MM.1S (cell line): ENCODE results near the gene PA2G4.
A peak's percentile ranks its signal among the peaks of the same experiment; 100 is the strongest.

Experiments
- DNase-seq: peaks from one replicate; pipeline ENCODE4 v3.0.0-alpha.2; 2015
- H2AFZ ChIP-seq: fragments of 300-600 bp; sonication (generic); 2 replicates; pipeline ENCODE4 v1.6.0; 2016; ENCODE audit warnings: antibody characterized with exemption, low read length
- H3F3A ChIP-seq: fragments of 300-600 bp; sonication (generic); 2 replicates; pipeline ENCODE4 v1.6.1; 2016; ENCODE audit warnings: mild to moderate bottlenecking, antibody characterized with exemption, low read length, moderate library complexity, mixed read lengths; ENCODE audit not compliant: insufficient read depth
- H3K27ac ChIP-seq: fragments of 300-600 bp; sonication (generic); 2 replicates; pipeline ENCODE4 v1.5.1; 2016; ENCODE audit warnings: mild to moderate bottlenecking, low read length
- H3K27me3 ChIP-seq: fragments of 300-600 bp; sonication (generic); replicated peaks from 2 replicates; pipeline ENCODE4 v1.6.0; 2016; ENCODE audit warnings: low read length; ENCODE audit not compliant: insufficient read depth
- H3K36me3 ChIP-seq: fragments of 300-600 bp; sonication (generic); replicated peaks from 2 replicates; pipeline ENCODE4 v1.6.1; 2016; ENCODE audit warnings: mild to moderate bottlenecking, low read length, mixed read lengths; ENCODE audit not compliant: insufficient read depth
- H3K4me1 ChIP-seq: fragments of 300-600 bp; sonication (generic); 2 replicates; pipeline ENCODE4 v1.6.1; 2016; ENCODE audit warnings: low read length, mixed read lengths
- H3K4me2 ChIP-seq: fragments of 300-600 bp; sonication (generic); 2 replicates; pipeline ENCODE4 v1.6.0; 2016; ENCODE audit warnings: low read depth, low read length
- H3K4me3 ChIP-seq: fragments of 300-600 bp; sonication (generic); 2 replicates; pipeline ENCODE4 v1.5.1; 2016; ENCODE audit warnings: low read length, mixed read lengths
- H3K79me2 ChIP-seq: fragments of 300-600 bp; sonication (generic); 2 replicates; pipeline ENCODE4 v1.6.1; 2016; ENCODE audit warnings: mixed run types, low read length, mixed read lengths
- H3K9ac ChIP-seq: fragments of 300-600 bp; sonication (generic); 2 replicates; pipeline ENCODE4 v1.6.1; 2016; ENCODE audit warnings: low read length, mixed read lengths
- H3K9me2 ChIP-seq: fragments of 300-600 bp; sonication (generic); replicated peaks from 2 replicates; pipeline ENCODE4 v1.6.1; 2016; ENCODE audit warnings: mild to moderate bottlenecking, low read length, mixed read lengths; ENCODE audit not compliant: insufficient read depth
- H3K9me3 ChIP-seq: fragments of 300-600 bp; sonication (generic); replicated peaks from 2 replicates; pipeline ENCODE4 v1.6.1; 2016; ENCODE audit warnings: mild to moderate bottlenecking, low read length, mixed read lengths; ENCODE audit not compliant: insufficient read depth
- H4K20me1 ChIP-seq: fragments of 300-600 bp; sonication (generic); 2 replicates; pipeline ENCODE4 v1.6.1; 2016; ENCODE audit warnings: mild to moderate bottlenecking, low read length, moderate library complexity, mixed read lengths; ENCODE audit not compliant: insufficient read depth
- EZH2 ChIP-seq: fragments of 300-600 bp; sonication (generic); optimal IDR thresholded peaks from 2 replicates; pipeline ENCODE3; 2017; ENCODE audit warnings: low read depth, mild to moderate bottlenecking, antibody characterized with exemption, low read length, mixed read lengths
- EZH2phosphoT487 ChIP-seq: fragments of 300-600 bp; sonication (generic); IDR thresholded peaks from 2 replicates; pipeline ENCODE4 v1.6.1; 2018; ENCODE audit warnings: antibody characterized with exemption, low read length
- TF ChIP-seq, protein P1 (sequence below): fragments of 300-600 bp; sonication (generic); IDR thresholded peaks from 2 replicates; pipeline ENCODE4 v1.5.1; 2016; ENCODE audit warnings: antibody characterized with exemption, low read length, mixed read lengths

Gene PA2G4

DNA sequence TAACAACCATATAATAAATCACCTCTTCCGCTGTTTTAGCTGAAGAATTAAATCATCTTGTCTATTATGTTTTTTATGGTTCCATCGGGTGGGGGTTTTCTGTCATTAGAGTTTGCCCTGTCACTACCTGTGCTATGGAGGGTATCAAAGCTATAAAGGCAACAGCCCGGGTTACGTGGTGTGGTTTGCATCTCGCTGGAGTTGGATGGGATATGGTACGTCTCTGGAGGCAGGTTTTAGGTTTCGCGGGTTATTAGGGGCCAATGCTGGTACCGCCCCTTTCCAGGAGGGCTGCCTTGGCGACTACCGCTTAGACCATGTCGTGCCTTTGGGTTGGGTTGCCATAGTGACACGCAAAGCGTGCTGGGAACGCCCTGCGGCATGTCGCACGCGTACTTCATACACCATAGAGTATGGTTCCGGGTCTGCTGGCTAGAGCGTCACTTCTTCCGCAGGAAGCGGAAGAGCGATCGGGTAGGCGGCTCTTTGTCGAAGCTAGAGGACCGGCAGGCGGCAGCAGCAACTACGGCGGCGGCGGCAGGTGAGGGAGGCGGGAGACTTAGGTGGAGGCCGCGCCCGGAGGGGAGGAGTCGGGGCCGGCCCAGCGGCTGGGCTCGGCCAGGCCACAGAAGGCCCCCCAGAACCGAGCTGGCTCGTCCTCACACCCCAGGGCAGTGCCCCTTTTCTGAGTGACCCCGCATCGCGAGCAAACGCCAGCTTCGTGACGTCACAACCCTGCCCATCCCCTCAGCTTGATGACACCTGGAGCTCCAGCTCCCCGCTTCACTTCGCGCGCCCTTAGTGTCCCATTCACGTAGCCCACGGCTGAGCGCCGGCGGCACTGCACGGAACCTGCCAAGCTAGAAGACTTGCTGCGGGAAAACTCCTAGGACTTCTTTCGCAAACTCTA is 13.7 kb downstream of the PA2G4 start, which contains the start of gene ZC3H10:
Gene ZC3H10, plus strand, starts transcription at position 489 of the 910 bp plus-strand sequence. CDS start 2,297 bp downstream, outside the sequence.
- H3K27ac ChIP-seq: peak within 1 kb of the TSS; percentile 89
- peak within 1 kb of the TSS; percentile 94 for H3K4me3 ChIP-seq
- no peaks in the 10 kb centered on the region for H3K9me3 ChIP-seq
- peak within 1 kb of the TSS; percentile 70 for H2AFZ ChIP-seq
- TF ChIP-seq, protein P1, sequence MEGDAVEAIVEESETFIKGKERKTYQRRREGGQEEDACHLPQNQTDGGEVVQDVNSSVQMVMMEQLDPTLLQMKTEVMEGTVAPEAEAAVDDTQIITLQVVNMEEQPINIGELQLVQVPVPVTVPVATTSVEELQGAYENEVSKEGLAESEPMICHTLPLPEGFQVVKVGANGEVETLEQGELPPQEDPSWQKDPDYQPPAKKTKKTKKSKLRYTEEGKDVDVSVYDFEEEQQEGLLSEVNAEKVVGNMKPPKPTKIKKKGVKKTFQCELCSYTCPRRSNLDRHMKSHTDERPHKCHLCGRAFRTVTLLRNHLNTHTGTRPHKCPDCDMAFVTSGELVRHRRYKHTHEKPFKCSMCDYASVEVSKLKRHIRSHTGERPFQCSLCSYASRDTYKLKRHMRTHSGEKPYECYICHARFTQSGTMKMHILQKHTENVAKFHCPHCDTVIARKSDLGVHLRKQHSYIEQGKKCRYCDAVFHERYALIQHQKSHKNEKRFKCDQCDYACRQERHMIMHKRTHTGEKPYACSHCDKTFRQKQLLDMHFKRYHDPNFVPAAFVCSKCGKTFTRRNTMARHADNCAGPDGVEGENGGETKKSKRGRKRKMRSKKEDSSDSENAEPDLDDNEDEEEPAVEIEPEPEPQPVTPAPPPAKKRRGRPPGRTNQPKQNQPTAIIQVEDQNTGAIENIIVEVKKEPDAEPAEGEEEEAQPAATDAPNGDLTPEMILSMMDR: peak; percentile 42
- TF ChIP-seq EZH2: no peak
- TF ChIP-seq EZH2phosphoT487: no peak
- peaks cover 52% of the 10 kb centered on the region for H3F3A ChIP-seq
- no peaks in the 10 kb centered on the region for H4K20me1 ChIP-seq
- H3K9me2 ChIP-seq: no peaks in the 10 kb centered on the region
- H3K79me2 ChIP-seq: peaks cover 32% of the 10 kb centered on the region
- H3K4me1 ChIP-seq: peaks cover 12% of the 10 kb centered on the region
- no peaks in the 10 kb centered on the region for H3K27me3 ChIP-seq
- peak within 1 kb of the TSS; percentile 94 for H3K4me2 ChIP-seq
- DNase-seq: peak; percentile 100
- H3K36me3 ChIP-seq: no peaks in the 10 kb centered on the region
- peak within 1 kb of the TSS; percentile 90 for H3K9ac ChIP-seq

DNA sequence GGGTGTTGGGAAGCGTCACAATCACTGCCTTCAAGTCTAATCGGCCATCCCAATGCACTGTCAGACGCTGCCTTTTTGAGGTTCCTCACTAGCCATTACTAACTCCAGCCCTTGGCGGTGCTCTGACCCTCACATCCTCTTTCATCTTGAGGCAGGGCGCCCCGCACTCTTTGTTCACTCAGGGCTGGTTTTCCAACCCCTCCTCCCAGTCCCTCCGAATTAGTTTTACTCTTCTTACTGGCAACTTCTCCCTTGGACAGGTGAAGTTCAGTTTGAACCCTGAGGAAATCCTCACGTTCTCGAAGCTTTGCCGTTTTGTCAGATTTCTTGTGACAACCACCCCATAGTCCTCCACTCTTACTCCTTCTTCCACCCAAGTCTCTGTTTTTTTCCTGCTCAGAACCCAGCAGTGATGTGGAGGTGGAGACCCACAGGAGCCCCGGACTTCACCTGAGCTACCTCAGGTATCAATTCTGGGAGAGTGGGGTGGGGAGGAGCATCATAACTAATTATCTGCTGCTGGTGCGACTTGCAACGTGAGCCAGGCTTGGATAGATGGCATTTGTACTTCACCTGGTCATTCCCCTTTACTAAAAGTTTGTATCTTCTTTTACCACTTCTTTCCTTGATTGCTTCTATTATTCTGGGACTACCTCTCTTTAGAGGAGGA is 14.5 kb downstream of the PA2G4 start:
- DNase-seq: no peak
- Histone ChIP-seq H2AFZ (peak overlapping the region; percentile 70), H3K27me3 (no peaks in the 10 kb centered on the region), H3K9ac (peak overlapping the region; percentile 90), H3K4me3 (peak overlapping the region; percentile 94), H3K36me3 (no peaks in the 10 kb centered on the region), H3K79me2 (peaks cover 32% of the 10 kb centered on the region), H3K4me2 (peak overlapping the region; percentile 94), H3K9me3 (no peaks in the 10 kb centered on the region), H3K9me2 (no peaks in the 10 kb centered on the region), H3F3A (peaks cover 44% of the 10 kb centered on the region), H4K20me1 (no peaks in the 10 kb centered on the region), H3K27ac (peak overlapping the region; percentile 89), H3K4me1 (peaks cover 12% of the 10 kb centered on the region)
- TF ChIP-seq EZH2phosphoT487: no peak
- no peak for TF ChIP-seq EZH2
- TF ChIP-seq, protein P1: no peak

- H3K9me3 ChIP-seq: no peaks in the 10 kb centered on the region
- H3K4me3 ChIP-seq: peak overlapping the region; percentile 94
- TF ChIP-seq, protein P1: peak; percentile 81
- no peak for TF ChIP-seq EZH2
- H3K9ac ChIP-seq: peak overlapping the region; percentile 90
- no peaks in the 10 kb centered on the region for H3K36me3 ChIP-seq
- peaks cover 38% of the 10 kb centered on the region for H3F3A ChIP-seq
- peak; percentile 83 for DNase-seq
- peak overlapping the region; percentile 89; the same call in 1 of the 2 replicates for H3K27ac ChIP-seq
- H3K79me2 ChIP-seq: peaks cover 32% of the 10 kb centered on the region
- H4K20me1 ChIP-seq: no peaks in the 10 kb centered on the region
- H3K4me2 ChIP-seq: peak overlapping the region; percentile 94
- H3K4me1 ChIP-seq: peaks cover 12% of the 10 kb centered on the region
- H3K27me3 ChIP-seq: no peaks in the 10 kb centered on the region
- no peaks in the 10 kb centered on the region for H3K9me2 ChIP-seq
- H2AFZ ChIP-seq: peak overlapping the region; percentile 70
Measured at GRCh38 chr12:56119361-56119796, 15.0 kb downstream of the PA2G4 start.
